AG09319 (cell line): Measurements from ENCODE around the gene SART1.

Source experiments
- DNase-seq: peaks from one replicate; pipeline ENCODE4 v3.0.0-alpha.2; 2010; ENCODE audit warnings: low read depth; ENCODE audit errors: extremely low read depth
- TF ChIP-seq, protein P1 (sequence below): IDR thresholded peaks from 2 replicates; pipeline ENCODE4 v1.5.1; 2011; ENCODE audit warnings: low read depth, mild to moderate bottlenecking, inconsistent platforms, low read length, moderate library complexity

The SART1 gene, protein sequence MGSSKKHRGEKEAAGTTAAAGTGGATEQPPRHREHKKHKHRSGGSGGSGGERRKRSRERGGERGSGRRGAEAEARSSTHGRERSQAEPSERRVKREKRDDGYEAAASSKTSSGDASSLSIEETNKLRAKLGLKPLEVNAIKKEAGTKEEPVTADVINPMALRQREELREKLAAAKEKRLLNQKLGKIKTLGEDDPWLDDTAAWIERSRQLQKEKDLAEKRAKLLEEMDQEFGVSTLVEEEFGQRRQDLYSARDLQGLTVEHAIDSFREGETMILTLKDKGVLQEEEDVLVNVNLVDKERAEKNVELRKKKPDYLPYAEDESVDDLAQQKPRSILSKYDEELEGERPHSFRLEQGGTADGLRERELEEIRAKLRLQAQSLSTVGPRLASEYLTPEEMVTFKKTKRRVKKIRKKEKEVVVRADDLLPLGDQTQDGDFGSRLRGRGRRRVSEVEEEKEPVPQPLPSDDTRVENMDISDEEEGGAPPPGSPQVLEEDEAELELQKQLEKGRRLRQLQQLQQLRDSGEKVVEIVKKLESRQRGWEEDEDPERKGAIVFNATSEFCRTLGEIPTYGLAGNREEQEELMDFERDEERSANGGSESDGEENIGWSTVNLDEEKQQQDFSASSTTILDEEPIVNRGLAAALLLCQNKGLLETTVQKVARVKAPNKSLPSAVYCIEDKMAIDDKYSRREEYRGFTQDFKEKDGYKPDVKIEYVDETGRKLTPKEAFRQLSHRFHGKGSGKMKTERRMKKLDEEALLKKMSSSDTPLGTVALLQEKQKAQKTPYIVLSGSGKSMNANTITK

GRCh38 chr11:65961267-65962140, at the start of gene SART1:
TSS of gene SART1 (plus strand) at chr11:65961734. CDS start at chr11:65961781, 47 bp downstream.
- peak; percentile 94 for DNase-seq
- TF ChIP-seq, protein P1, sequence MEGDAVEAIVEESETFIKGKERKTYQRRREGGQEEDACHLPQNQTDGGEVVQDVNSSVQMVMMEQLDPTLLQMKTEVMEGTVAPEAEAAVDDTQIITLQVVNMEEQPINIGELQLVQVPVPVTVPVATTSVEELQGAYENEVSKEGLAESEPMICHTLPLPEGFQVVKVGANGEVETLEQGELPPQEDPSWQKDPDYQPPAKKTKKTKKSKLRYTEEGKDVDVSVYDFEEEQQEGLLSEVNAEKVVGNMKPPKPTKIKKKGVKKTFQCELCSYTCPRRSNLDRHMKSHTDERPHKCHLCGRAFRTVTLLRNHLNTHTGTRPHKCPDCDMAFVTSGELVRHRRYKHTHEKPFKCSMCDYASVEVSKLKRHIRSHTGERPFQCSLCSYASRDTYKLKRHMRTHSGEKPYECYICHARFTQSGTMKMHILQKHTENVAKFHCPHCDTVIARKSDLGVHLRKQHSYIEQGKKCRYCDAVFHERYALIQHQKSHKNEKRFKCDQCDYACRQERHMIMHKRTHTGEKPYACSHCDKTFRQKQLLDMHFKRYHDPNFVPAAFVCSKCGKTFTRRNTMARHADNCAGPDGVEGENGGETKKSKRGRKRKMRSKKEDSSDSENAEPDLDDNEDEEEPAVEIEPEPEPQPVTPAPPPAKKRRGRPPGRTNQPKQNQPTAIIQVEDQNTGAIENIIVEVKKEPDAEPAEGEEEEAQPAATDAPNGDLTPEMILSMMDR: no peak

DNA sequence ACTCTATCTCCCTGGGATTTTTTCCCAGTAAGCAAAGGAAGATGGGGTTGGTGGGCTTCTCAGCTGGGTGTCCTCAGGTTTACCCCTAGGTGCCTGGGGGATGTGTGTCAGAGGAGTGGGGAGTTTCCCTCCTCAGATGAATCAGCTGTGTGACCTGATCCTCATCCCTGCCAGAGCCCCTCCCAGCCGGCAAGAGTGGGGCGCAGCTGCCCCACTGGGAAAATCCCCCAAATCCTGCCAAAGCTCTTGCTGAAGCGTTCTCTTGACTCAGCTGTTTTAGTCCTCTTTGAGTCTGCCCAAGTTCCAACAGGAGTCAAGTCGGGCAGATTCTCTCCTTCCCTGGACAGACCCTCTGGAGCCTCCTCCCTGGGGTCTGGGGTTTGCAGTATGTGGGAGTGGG, 48.7 kb upstream of the SART1 start:
- peak; percentile 56 for DNase-seq
- TF ChIP-seq, protein P1: no peak

DNA sequence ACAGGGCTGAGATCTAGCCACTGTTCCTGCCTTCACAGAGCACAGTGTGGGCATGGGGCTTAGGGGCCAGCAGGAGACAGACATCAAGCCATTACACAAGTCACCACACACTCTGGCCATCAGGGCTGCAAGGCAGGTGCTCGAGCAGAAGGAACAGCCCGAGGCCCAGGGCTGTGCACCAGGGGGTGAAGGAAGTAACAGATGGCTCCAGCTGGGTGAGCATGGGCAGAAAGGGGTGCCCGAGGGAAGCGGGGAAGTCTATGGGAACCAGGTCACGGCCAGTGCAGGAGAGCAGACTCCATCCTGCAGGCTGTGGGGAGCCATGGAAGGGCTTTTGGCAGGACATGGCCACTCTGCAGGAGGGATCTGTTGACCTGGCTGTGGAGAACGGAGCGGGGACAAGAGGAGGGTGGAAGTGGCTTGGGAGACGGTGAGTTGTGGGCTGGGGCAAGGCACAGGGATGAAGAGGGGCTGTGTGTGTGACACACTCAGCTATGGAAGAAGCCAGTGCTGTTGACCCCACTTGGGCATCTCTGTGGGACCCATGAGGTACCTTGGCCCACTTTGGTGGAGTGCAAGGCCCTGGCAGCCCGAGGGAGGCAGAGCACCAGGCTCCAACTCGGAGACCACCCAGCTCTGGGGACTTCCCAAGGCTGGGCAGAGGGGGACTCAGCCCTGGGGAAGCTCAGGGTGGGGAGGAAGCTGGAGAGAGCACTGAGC, 46.3 kb upstream of the SART1 start:
- TF ChIP-seq, protein P1: no peak
- no peak for DNase-seq

- TF ChIP-seq, protein P1: no peak
- peak; percentile 94 for DNase-seq
Measured at GRCh38 chr11:65915821-65916251, 45.7 kb upstream of the SART1 start.

DNA sequence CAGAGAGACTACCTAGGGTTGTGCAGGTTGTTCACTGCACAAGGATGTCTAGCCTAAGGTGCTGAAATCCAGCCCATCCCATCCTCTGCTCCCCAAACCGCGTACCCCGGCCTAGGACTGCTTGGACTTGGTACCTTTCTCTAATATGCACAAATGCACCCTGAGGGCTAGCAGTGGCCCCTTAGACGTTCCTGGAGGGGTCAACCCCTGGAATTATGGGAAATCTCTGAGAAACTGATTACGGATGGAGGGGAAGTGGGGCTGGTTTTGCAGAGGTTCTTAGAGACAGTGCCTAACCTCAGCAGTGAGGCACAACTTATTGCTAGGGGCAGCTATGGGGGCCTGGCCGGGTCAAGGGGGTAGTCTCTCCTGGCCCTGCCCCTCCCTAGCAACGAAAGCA, 45.1 kb upstream of the SART1 start:
- TF ChIP-seq, protein P1: no peak
- DNase-seq: no peak

GRCh38 chr11:65917077-65917433, 44.5 kb upstream of the SART1 start:
- DNase-seq: no peak
- TF ChIP-seq, protein P1: no peak
